ENCODE measurements around the gene ARHGAP40. TPM values are rescaled to one million over a fixed set of nuclear protein-coding genes. Genes with fewer than 3 reads are reported as not detected.

The ARHGAP40 gene
- polyA plus RNA-seq, 1 experiment = not detected

DNA sequence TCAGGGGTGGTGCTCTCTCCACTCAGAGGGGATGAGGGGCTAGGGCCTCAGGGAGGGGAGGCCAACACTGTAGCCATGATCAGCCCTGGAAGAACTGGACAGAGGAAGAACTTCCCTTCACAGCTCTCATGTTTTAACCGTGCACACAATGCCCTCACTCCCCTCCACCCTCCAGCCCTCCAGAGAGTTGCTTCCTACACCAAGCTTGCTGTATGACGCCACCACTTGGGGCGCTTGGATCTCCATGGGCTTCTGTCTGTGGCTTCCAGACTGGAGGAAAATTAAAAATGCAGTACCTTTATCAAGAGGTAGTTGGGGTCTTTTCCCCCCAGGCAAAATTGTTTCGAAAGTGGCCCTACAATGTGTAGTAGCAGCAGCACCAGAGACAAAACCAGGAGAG is 48.4 kb downstream of the ARHGAP40 start:
- H3K4me3 ChIP-seq (ENCODE audit: low read depth, low read length) = no peak overlapping the region
- no peak for TF ChIP-seq CTCF (IDR thresholded peaks at IDR 0.05; ENCODE audit: low read depth, low read length)
- CTCF ChIA-PET = interaction anchor here (0.6 to 3.5 kb wide), 4 partner anchors 9 to 283 kb away, joined by 3 to 21 read pairs (median 4); partner anchors contain the start of gene ACTR5

DNA sequence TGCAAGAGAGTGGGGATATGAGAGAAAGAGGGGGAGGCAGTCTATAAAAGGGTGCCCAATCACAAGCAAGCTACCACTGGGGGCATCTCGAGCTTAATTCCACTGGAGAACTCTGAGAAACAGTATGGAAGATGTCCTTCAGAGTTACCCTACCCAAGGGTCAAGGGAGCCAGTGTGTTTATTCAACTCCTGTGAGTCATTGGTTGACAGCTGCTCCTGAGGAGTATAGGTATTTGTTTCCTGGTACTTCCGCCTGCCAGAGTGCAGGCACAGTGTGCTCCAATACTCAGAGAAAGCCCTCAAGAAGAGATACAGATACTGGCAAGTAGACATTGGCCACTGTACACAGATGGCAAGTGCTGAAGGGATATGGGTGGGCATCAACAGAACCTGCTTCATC is 49.5 kb downstream of the ARHGAP40 start:
- no peak for TF ChIP-seq CTCF (IDR thresholded peaks at IDR 0.05; ENCODE audit: low read depth, low read length)
- Histone ChIP-seq H3K9me3 (ENCODE audit: control insufficient read depth, insufficient read depth, low read length) (no peaks in the 10 kb centered on the region), H3K27ac (ENCODE audit: low read depth, low read length) (no peak overlapping the region), H3K4me3 (ENCODE audit: low read depth, low read length) (no peak overlapping the region), H3K27me3 (ENCODE audit: control insufficient read depth, insufficient read depth, low read length) (peaks cover 14% of the 10 kb centered on the region)
- ChIA-PET POLR2A (no interaction called here), CTCF (interaction anchor here (0.7 kb wide), 1 partner anchor 102 kb away, joined by 3 read pairs; no protein-coding TSS in a partner anchor)
- DNase-seq (ENCODE audit: low read depth, low spot score) = no peak

More for the DNA sequence above, 48.4 kb downstream of the ARHGAP40 start:
- Histone ChIP-seq H3K27ac (ENCODE audit: low read depth, low read length) (no peak overlapping the region), H3K27me3 (ENCODE audit: control insufficient read depth, insufficient read depth, low read length) (peaks cover 22% of the 10 kb centered on the region), H3K9me3 (ENCODE audit: control insufficient read depth, insufficient read depth, low read length) (no peaks in the 10 kb centered on the region)
- POLR2A ChIA-PET = no interaction called here
- no peak for DNase-seq (ENCODE audit: low read depth, low spot score)

DNA sequence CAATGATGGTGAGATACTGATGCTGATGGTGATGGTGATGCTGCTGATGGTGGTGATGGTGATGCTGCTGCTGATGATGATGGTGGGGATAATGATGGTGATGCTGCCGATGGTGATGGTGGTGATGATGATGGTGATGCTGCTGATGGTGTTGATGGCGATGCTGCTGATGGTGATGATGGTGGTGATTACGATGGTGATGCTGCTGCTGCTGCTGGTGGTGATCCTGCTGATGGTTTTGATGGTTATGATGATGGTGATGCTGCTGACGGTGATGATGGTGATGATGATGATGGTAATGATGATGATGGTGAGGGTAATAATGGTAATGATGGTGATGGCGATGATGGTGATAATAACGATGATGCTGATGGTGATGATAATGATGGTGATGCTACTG is 50.0 kb downstream of the ARHGAP40 start:
- no peak for TF ChIP-seq CTCF (IDR thresholded peaks at IDR 0.05; ENCODE audit: low read depth, low read length)
- ChIA-PET CTCF (interaction anchor here (0.7 kb wide), 1 partner anchor 101 kb away, joined by 3 read pairs; no protein-coding TSS in a partner anchor), POLR2A (no interaction called here)
- no peak overlapping the region for H3K4me3 ChIP-seq (ENCODE audit: low read depth, low read length)
- H3K27ac ChIP-seq (ENCODE audit: low read depth, low read length) = no peak overlapping the region
- H3K9me3 ChIP-seq (ENCODE audit: control insufficient read depth, insufficient read depth, low read length) = no peaks in the 10 kb centered on the region
- peaks cover 13% of the 10 kb centered on the region for H3K27me3 ChIP-seq (ENCODE audit: control insufficient read depth, insufficient read depth, low read length)
- no peak for DNase-seq (ENCODE audit: low read depth, low spot score)

GRCh38 chr20:38652995-38653394 is 51.4 kb downstream of the ARHGAP40 start:
- H3K9me3 ChIP-seq (ENCODE audit: control insufficient read depth, insufficient read depth, low read length) = no peaks in the 10 kb centered on the region
- no peak for TF ChIP-seq CTCF (IDR thresholded peaks at IDR 0.05; ENCODE audit: low read depth, low read length)
- CTCF ChIA-PET = no interaction called here
- no peak for DNase-seq (ENCODE audit: low read depth, low spot score)
- peaks cover 6% of the 10 kb centered on the region for H3K27me3 ChIP-seq (ENCODE audit: control insufficient read depth, insufficient read depth, low read length)
- no peak overlapping the region for H3K4me3 ChIP-seq (ENCODE audit: low read depth, low read length)
- POLR2A ChIA-PET = no interaction called here
- H3K27ac ChIP-seq (ENCODE audit: low read depth, low read length) = no peak overlapping the region

- H3K27ac ChIP-seq (ENCODE audit: low read depth, low read length) = no peak overlapping the region
- H3K27me3 ChIP-seq (ENCODE audit: control insufficient read depth, insufficient read depth, low read length) = peaks cover 5% of the 10 kb centered on the region
- no peak for DNase-seq (ENCODE audit: low read depth, low spot score)
- CTCF ChIA-PET = interaction anchor here (0.7 kb wide), 1 partner anchor 12 kb away, joined by 3 read pairs; no protein-coding TSS in a partner anchor
- H3K9me3 ChIP-seq (ENCODE audit: control insufficient read depth, insufficient read depth, low read length) = no peaks in the 10 kb centered on the region
- POLR2A ChIA-PET = no interaction called here
- no peak overlapping the region for H3K4me3 ChIP-seq (ENCODE audit: low read depth, low read length)
- TF ChIP-seq CTCF (IDR thresholded peaks at IDR 0.05; ENCODE audit: low read depth, low read length) = no peak
These were observed 55.8 kb downstream of the ARHGAP40 start for GRCh38 chr20:38657390-38657789.

All from AG04450 (cell line).